ENCODE results near the gene CORO2A. TPM values are rescaled to one million over a fixed set of nuclear protein-coding genes. Genes with fewer than 3 reads are reported as not detected.

CORO2A gene
- total and polyA plus RNA-seq, 2 of the 4 experiments (the other 2 are of a cell fraction): 1.9 to 2.2 TPM

- Histone ChIP-seq H3K4me1 (ENCODE audit: control insufficient read depth, insufficient read depth, low read length) (no peaks in the 10 kb centered on the region), H2AK5ac (ENCODE audit: low read depth, low read length) (no peak overlapping the region; the same call in 1 of the 2 replicates), H3K9ac (ENCODE audit: low read depth, low read length) (no peak overlapping the region), H4K8ac (ENCODE audit: low read depth in 2 of 2, low read length in 2 of 2) (peak overlapping the region; percentile 68 to 69; a peak in 2 of 4 replicates), H3K23ac (ENCODE audit: low read depth, low read length) (peak overlapping the region; percentile 76), H4K5ac (ENCODE audit: low read depth, low read length) (no peak overlapping the region), H3K36me3 (ENCODE audit: control insufficient read depth, insufficient read depth, low read length) (no peaks in the 10 kb centered on the region), H3K27me3 (ENCODE audit: control insufficient read depth, insufficient read depth, low read length) (no peaks in the 10 kb centered on the region), H3K27ac (ENCODE audit: insufficient read depth, low read length) (no peak overlapping the region), H4K20me1 (ENCODE audit: insufficient read depth, low read length) (no peaks in the 10 kb centered on the region), H2AK9ac (replicated peaks; ENCODE audit: low read depth, low read length, poor library complexity) (peak overlapping the region; percentile 91), H2BK120ac (ENCODE audit: low read depth, low read length) (no peak overlapping the region), H3K56ac (ENCODE audit: extremely low read depth, insufficient read depth, low read length) (no peak overlapping the region), H3K79me1 (ENCODE audit: low read depth in 1 of 2, low read length in 2 of 2) (peaks cover 5 to 15% of the 10 kb centered on the region in 2 experiments; a peak in 2 of 4 replicates), H3K4me2 (ENCODE audit: low read depth, low read length) (peak overlapping the region; percentile 89), H3K4me3 (ENCODE audit: insufficient read depth, low read depth, low read length) (peak overlapping the region; percentile 70), H2BK15ac (ENCODE audit: low read depth, low read length) (no peak overlapping the region), H2AFZ (replicated peaks; ENCODE audit: low read length, poor library complexity) (peak overlapping the region; percentile 97), H2BK5ac (ENCODE audit: low read depth, low read length, poor library complexity, severe bottlenecking) (no peak overlapping the region), H3K4ac (ENCODE audit: low read depth, low read length) (peak overlapping the region; percentile 54), H3K18ac (ENCODE audit: low read depth, low read length) (no peak overlapping the region), H3K14ac (replicated peaks; ENCODE audit: low read depth, low read length) (peak overlapping the region; percentile 71), H4K91ac (ENCODE audit: insufficient read depth, low read depth, low read length) (no peak overlapping the region), H3K9me3 (ENCODE audit: control insufficient read depth, insufficient read depth, low read length) (no peaks in the 10 kb centered on the region), H2BK20ac (ENCODE audit: low read depth, low read length) (no peak overlapping the region), H3K9me1 (ENCODE audit: insufficient read depth, low read length) (peaks cover 3% of the 10 kb centered on the region; the same call in 1 of the 2 replicates)
- in situ Hi-C loops (cut with MboI; ENCODE audit: low sequenced_read_pairs): no loop called here
- intact Hi-C loops (cut with micrococcal nuclease): loop anchor here (2.0 kb wide), 2 partner anchors 145 to 195 kb away; partner anchors contain the start of gene TRMO
- dilution Hi-C loops (cut with HindIII; ENCODE audit: low sequenced_read_pairs, unreplicated experiment): no loop called here
- ChIA-PET CTCF (no interaction called here), POLR2A (ENCODE audit: unreplicated experiment) (no interaction called here)
- no TSS peak for BruUV-seq (replicated peaks)
- ATAC-seq (ENCODE audit: low read depth) (peak; percentile 4; the same call in 1 of the 2 replicates), DNase-seq (peak; percentile 28)
- TF ChIP-seq, protein P1, sequence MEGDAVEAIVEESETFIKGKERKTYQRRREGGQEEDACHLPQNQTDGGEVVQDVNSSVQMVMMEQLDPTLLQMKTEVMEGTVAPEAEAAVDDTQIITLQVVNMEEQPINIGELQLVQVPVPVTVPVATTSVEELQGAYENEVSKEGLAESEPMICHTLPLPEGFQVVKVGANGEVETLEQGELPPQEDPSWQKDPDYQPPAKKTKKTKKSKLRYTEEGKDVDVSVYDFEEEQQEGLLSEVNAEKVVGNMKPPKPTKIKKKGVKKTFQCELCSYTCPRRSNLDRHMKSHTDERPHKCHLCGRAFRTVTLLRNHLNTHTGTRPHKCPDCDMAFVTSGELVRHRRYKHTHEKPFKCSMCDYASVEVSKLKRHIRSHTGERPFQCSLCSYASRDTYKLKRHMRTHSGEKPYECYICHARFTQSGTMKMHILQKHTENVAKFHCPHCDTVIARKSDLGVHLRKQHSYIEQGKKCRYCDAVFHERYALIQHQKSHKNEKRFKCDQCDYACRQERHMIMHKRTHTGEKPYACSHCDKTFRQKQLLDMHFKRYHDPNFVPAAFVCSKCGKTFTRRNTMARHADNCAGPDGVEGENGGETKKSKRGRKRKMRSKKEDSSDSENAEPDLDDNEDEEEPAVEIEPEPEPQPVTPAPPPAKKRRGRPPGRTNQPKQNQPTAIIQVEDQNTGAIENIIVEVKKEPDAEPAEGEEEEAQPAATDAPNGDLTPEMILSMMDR (conservative IDR thresholded peaks at IDR 0.05; ENCODE audit: low read depth, low read length): peak; percentile 19; the same call in 1 of the 2 replicates
- no peak for TF ChIP-seq MXI1 (IDR thresholded peaks at IDR 0.05; ENCODE audit: borderline replicate concordance, low read depth, low read length)
- TF ChIP-seq MAFK (IDR thresholded peaks at IDR 0.05; ENCODE audit: low read depth, low read length): no peak
- TF ChIP-seq BHLHE40 (IDR thresholded peaks at IDR 0.05; ENCODE audit: low read depth, low read length): no peak
- peak; percentile 24 for TF ChIP-seq RAD21 (IDR thresholded peaks at IDR 0.05; ENCODE audit: low read length)
- TF ChIP-seq FOS (IDR thresholded peaks at IDR 0.05; ENCODE audit: low read depth, low read length): no peak
- no peak for TF ChIP-seq POLR2A (IDR thresholded peaks at IDR 0.05; ENCODE audit: low read depth, low read length)
- no peak for TF ChIP-seq MAZ (IDR thresholded peaks at IDR 0.05; ENCODE audit: borderline replicate concordance, low read depth, low read length)
- 40% methylated on average over 1 of the region's 5 CpGs; no CpG with 5 or more reads in 1 of the 2 experiments for WGBS, 2 experiments (ENCODE audit: extremely low coverage in 2 of 2, insufficient read length in 1 of 2)
Measured at GRCh38 chr9:98117984-98118639, 74.3 kb downstream of the CORO2A start.

All from IMR-90 (cell line).